Pons (tissue), 1 donor: ENCODE results near the gene CASP9.

ENCODE experiments used
- DNase-seq: peaks from one replicate; pipeline ENCODE4 v3.0.0-alpha.2; 2016; ENCODE audit warnings: low spot score

The CASP9 gene

DNA sequence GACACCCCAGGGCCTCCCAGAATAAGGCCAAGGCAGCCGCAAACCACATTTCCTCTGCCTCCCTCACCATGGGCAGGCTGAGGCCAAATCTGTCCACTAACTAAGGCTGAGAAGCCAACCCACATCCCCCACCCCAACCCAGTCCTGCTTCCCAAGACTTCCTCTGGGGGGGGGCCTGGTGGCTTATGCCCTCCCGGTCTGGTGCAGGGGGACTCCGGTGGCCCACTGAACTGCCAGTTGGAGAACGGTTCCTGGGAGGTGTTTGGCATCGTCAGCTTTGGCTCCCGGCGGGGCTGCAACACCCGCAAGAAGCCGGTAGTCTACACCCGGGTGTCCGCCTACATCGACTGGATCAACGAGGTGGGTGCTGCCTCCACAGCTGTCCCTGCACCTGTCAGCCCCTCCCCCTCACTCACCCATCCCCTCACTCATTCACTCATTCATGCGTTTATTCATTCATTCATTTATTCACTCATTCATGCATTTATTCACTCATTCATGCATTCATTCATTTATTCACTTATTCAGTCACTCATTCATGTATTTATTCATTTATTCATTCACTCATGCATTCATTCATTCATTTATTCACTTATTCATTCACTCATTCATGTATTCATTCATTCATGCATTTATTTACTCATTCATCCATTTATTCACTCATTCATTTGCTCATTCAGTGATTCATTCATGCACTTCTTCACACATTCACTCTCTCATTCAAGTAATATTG, 78.5 kb downstream of the CASP9 start:
- DNase-seq = no peak

- no peak for DNase-seq
Observed at GRCh38 chr1:15444468-15445389, 79.3 kb downstream of the CASP9 start.

- no peak for DNase-seq
Observed at GRCh38 chr1:15443281-15443680, 80.7 kb downstream of the CASP9 start.

- no peak for DNase-seq
Observed at GRCh38 chr1:15442759-15443158, 81.3 kb downstream of the CASP9 start.

GRCh38 chr1:15442119-15442518, 81.9 kb downstream of the CASP9 start:
- no peak for DNase-seq
